Measurements from ENCODE around the gene FOXL2. TPM values are rescaled to one million over a fixed set of nuclear protein-coding genes. Genes with fewer than 3 reads are reported as not detected.

The FOXL2 gene
- total RNA-seq, 1 donor from 2014 or later: not detected

DNA sequence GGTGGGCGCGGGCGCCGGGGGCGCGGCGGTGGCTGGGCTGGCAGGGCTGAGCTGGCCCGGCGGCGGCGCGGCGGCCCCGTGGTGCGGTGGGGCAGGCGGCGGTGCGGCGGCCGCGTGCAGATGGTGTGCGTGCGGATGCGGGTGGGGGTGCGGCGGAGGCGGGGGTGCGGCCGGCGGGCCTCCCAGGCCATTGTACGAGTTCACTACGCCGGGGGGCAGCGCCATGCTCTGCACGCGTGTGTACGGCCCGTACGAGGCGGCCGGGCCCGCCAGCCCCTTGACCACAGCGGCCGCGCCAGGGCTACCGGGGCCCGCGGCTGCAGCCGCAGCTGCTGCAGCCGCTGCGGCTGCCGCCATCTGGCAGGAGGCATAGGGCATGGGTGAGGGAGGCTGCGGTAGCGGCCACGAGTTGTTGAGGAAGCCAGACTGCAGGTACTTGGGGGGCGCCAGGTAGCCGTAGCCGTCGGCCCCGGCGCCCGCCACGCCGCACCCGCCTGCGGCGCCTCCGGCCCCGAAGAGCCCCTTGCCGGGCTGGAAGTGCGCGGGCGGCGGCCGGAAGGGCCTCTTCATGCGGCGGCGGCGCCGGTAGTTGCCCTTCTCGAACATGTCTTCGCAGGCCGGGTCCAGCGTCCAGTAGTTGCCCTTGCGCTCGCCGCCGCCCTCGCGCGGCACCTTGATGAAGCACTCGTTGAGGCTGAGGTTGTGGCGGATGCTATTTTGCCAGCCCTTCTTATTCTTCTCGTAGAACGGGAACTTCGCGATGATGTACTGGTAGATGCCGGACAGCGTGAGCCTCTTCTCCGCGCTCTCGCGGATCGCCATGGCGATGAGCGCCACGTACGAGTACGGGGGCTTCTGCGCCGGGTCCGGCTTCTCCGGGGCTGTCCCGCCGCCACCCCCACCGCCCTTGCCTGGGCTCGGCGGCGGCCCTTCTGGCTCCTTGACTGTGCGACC is 951 bp downstream of the FOXL2 start:
- intact Hi-C loops (cut with micrococcal nuclease): loop anchor here (1.0 to 10.0 kb wide), 4 partner anchors 9 to 1174 kb away; no protein-coding TSS in a partner anchor

DNA sequence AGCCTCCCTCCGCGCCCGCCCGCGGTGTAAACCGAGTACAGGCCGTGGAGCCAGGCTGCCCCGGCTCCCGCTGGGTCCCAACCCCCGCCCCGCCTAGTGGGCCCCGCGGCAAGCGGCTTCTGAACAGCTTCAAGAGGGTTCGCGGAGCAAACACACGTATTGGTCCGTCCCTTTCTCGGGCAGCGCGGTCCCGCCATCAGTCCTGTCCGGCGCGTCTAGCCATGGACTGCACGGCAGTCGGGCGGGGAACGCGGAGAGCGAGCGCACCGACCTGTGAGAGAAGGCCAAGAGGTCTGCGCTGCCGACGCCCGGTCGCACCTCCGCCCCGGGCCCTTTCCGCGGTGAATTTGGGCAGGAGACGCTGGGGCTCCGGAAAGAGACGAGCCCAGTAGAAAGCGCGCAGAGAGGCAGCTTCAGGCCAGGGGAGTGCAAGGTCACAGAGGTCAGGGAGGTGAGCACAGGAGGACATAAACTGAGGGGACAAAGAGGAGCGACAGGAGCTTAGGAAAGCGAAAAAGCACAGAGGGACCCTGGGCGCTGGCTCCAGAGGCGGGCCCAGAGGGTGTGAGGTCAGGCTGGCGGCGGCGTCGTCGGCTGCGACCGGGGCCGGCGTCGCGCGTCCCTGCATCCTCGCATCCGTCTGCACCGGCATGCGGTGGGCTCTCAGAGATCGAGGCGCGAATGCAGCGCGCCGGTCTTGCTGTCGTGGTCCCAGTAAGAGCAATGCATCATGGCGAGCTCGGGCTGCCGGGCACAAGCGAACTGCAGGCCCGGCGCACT is 1.8 kb downstream of the FOXL2 start:
- intact Hi-C loops (cut with micrococcal nuclease): loop anchor here (5.0 to 10.0 kb wide), 3 partner anchors 160 to 1173 kb away; no protein-coding TSS in a partner anchor

DNA sequence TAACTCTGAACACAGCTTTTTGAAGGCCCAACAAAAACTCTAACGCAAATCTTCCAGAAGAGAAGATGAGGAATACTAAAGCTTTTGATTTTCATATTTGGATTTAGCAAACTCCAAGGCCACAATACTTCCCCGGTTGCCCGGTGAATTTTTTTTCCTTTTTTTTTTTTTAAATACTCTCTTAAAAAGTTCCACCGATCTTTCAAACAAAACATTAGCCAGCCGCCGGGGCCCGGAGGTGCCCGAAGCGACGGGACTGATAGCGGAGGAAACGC is 2.3 kb downstream of the FOXL2 start:
- intact Hi-C loops (cut with micrococcal nuclease): loop anchor here (10.0 kb wide), 2 partner anchors 160 to 260 kb away; no protein-coding TSS in a partner anchor

DNA sequence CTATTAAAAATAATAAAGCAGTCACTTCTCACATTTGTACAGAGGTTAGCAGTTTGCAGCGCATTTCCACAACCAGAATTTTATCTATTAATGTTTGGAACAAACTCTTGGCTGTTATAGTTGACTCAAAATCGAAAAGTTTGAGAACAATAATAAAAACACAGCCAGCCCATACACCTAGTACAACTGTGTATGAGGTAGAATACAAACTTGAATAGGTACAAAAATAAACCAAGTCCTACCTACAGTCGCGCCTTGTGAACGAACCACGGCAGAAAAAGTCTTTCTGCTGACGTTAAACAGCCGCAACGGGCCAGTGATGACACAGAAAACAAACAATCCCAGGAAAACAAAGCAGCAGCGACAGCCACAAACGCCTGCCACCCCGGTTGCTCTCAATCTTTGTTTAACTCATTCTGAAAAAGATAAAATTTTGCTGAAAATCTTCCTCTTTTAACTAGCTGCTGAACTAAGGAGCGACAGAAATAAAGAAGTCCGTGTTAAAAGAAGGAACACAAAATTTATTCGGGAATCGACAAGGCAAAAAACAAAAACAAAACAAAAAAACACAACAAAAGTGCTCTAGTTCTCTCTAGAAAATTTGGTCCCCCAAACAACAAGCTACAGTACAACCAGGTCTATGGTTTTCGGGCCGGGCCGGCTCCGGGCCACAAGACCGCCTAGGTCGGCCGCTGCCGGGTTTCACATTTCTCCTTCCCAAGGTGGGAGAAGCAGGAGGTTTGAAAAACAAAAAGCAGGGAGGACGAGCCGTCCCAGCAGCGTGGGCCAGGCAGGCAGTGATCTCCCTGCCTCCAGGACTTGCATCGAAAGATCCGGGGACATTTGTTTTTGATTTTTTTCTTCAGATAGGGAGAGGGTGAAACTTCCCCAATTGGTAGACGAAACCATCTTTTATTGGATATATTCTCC is 2.9 kb downstream of the FOXL2 start:
- intact Hi-C loops (cut with micrococcal nuclease): loop anchor here (10.0 kb wide), 2 partner anchors 161 to 261 kb away; no protein-coding TSS in a partner anchor

DNA sequence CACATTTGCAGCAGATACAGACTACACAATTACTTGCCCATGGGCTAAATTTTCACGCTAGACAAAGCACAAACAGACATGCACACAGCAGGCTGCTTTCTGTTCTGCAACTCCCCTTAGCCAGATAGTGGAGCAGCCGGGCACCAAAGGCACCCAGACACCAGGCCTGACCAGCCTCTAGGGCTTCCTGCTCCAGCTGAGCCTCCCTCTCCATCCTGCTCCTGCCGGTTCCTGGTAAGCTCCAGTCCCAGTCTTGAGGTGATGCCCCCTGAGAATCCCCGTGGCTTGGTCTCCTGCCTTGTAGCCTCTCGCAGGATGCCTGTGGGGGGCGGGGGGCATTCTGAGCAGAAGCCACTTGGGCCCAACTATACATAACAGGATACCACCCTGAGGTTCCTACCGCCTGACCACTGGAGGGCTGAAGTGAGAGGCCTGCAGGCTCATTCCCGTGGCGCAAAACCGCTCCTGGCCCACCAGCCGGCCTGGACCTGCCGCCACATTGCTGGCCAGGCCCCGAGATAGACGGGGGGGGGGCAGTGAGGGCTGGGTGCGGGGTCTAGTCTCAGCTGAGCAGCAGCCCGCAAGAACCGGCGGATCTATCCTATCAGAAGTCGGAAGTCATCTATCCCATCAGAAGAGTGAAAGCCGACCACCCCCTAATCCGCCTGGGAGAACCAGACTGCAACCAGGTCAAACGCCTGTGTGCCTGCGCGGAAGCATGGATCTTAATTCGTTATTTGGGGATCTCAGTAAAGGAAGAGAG is 3.9 kb downstream of the FOXL2 start:
- intact Hi-C loops (cut with micrococcal nuclease): loop anchor here (10.0 kb wide), 2 partner anchors 162 to 262 kb away; no protein-coding TSS in a partner anchor

DNA sequence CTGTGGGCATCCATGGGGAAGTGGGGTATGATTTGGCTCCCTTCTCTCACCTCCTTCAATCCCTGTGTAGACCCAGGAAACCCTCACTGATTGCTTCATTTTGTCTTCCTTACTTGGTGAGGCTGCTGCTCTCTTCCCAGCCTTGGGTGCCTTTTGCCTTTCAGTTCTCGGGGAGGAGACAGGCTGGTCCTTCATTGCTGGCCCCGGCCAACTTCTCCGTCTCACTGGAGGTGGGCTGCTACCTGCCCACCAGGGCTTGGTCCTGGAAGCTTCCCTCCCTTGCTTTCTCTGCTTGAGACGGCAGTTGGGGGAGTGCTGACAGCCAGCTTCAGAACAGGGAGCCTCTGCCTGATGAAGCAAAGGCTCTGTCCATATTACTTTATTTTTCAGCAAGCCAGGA is 4.7 kb downstream of the FOXL2 start:
- intact Hi-C loops (cut with micrococcal nuclease): loop anchor here (10.0 kb wide), 2 partner anchors 163 to 263 kb away; no protein-coding TSS in a partner anchor

DNA sequence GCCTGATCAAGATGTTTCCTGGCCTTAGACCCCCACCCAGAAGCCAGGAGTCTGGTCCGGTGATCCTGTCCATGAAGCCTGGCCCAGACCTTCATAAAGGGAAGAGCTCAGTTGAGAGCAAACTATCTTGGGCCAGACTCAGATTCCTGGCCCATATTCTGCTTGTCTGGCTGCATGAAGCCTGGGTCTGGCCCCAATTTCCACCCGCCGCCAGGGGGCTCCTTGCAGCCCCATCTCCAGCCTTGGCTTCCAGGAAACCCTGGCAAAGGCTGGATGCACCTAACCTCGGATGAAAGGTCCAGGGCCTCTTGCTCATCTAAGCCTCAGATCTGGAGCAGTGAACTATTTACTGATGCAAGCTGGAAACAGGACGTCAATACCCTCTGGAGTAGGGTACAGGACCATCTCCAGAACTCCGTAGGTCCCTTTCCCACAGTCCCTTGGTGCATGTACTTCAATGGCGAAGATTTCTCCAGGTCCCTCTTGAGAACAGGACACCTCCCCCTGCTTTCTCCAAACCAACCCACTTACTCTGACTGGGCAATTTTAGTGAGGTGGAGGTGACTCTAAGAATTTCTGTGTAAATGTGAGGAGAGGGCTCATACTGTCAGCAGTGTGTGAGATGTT is 5.6 kb downstream of the FOXL2 start:
- intact Hi-C loops (cut with micrococcal nuclease): loop anchor here (10.0 kb wide), 2 partner anchors 163 to 263 kb away; no protein-coding TSS in a partner anchor

DNA sequence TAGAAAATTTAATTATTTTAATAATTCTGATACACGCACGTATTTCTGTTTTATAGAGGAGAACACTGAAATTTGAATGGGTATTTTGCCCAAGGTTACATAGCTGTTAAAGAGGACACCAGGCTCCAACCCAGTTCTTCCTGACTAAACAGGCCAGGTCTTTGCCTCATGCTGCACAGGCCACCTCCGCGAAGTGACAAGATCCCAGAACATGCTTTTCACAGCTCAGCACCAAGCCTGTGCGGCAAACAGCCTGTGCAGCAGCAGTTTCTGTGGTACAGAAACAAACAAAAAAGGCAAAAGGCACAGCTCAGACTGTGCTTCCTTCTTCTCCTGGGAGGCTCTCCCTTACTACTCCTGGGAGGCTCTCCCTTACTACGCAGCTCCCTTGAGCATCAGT is 6.5 kb downstream of the FOXL2 start:
- intact Hi-C loops (cut with micrococcal nuclease): loop anchor here (10.0 kb wide), 2 partner anchors 164 to 264 kb away; no protein-coding TSS in a partner anchor

DNA sequence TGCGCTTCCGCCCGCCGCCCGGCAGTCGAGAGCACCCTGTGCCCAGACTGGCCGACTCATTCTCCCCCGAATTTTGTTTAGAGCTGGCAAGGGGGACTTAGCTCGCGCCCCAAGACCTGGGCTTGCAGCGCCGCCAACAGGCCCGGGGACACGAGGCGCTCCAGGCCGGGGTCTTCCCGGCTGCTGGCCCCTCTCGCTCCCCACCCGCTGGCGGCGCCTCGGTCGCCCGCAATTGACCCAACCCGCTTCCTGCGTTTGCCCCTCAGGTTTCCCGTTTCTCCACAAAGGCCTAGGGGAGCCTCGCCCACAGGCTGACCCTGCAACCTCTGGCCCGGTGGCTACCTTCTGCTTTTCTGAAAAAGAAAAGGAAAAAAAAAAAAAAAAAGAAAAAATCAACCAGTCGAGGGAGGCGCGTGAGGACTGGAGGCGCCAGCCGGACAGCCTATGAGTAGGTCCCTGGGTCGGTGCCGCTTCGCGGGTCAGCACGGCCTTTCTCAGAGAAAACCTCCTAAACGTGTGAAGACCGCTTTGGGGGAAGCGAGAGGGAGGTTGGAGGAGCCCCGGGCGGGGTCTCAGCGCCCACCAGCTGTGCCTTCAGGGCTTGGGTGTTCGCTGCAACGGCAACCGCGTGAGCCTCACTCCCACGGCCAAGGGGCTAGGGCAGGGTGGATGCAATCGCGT is 7.2 kb downstream of the FOXL2 start:
- intact Hi-C loops (cut with micrococcal nuclease): loop anchor here (5.0 to 10.0 kb wide), 3 partner anchors 165 to 767 kb away; partner anchors contain the start of gene DBR1

DNA sequence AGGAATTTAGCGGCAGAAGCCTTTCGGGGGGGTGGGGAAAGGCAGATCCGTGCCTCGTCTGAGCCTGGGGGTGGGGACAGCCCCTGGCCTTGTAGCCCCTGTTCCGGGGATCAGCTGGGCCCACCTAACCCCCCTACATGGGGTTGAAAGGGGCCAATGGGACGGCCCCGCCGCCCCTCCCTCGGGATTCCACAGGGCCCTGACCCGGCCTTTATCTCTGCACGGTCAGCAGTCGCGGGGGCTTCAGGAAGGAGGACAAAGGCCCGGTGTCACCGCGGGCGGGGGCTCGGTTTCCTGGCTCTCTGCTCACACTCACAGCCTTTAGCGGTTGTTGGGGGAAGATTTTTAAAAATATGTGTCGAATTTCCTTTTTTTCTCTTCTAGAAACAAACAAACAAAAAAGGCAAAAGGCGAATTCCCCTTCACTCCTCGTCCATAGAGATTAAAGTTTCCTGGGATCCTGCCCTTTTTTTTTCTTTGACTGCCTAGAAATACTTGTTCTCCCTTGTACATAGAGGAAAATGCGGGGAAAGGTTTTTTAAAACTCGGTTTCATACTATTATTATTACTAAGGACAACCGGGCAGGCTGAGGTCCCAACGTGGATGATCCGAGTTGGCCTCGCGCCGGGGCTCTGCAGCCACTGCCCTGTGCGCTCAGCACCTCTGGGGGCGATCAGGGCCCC is 7.9 kb downstream of the FOXL2 start:
- intact Hi-C loops (cut with micrococcal nuclease): loop anchor here (5.0 kb wide), 1 partner anchor 767 kb away; the partner anchor contains the start of gene DBR1

DNA sequence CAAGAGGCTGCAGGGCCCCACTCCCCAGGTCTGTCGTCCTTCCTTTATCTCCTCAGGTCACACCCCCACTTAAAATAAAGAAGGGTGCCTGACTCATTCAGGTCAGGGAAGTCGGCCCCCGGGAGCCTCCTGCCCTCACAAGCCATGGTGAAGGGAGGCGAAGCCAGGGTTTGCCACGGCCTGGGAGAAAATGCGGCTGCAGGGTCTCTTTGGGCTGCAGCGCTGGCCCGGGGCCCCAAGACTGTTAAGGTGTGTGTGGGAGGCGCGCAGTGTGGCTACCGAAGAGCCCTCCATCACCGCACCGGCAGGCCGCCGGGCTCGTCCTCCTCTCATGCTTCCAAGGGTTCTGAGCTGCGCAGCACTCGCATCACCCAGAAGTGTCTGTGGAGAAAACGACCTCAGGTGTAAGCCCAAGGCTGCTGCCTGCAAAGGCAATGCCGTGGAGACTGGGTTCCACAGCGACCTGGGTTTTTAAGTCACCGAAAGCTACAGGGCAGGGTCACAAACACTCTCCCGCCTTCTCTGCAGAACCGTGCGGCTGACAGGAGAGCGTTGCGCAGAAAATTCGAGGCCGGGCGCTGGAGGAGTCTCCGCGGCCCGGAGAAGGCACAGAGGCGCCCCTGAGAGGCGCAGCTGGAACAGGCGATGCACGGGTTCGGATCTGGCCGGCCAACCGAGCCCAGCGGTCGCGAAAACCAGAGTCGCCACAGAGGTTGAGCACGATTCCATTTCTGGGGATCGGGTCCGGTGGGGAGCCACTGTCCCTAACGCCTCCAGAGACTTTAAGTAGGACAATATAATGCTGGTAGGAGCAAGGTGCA is 8.7 kb downstream of the FOXL2 start:
- intact Hi-C loops (cut with micrococcal nuclease): loop anchor here (5.0 kb wide), 1 partner anchor 766 kb away; the partner anchor contains the start of gene DBR1

DNA sequence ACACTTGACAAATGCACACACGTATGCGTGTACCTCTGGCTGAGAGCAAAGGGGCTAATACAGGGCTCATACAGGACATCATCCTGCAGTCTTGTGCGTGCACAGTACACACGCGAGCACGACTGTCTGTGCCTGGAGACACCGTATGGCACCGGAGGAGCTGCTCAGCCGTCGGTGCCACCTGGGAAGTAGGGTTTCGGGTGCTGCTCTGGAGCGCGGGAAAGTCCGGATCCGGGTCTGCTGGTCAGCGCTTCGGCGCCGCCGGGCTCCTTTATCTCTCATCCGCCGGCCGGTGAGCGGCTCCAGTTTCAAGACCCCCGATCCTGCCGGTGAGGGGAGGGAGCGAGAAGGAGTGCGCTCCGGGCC is 9.3 kb downstream of the FOXL2 start:
- intact Hi-C loops (cut with micrococcal nuclease): loop anchor here (1.0 to 5.0 kb wide), 3 partner anchors 9 to 765 kb away; partner anchors contain the start of gene DBR1

DNA sequence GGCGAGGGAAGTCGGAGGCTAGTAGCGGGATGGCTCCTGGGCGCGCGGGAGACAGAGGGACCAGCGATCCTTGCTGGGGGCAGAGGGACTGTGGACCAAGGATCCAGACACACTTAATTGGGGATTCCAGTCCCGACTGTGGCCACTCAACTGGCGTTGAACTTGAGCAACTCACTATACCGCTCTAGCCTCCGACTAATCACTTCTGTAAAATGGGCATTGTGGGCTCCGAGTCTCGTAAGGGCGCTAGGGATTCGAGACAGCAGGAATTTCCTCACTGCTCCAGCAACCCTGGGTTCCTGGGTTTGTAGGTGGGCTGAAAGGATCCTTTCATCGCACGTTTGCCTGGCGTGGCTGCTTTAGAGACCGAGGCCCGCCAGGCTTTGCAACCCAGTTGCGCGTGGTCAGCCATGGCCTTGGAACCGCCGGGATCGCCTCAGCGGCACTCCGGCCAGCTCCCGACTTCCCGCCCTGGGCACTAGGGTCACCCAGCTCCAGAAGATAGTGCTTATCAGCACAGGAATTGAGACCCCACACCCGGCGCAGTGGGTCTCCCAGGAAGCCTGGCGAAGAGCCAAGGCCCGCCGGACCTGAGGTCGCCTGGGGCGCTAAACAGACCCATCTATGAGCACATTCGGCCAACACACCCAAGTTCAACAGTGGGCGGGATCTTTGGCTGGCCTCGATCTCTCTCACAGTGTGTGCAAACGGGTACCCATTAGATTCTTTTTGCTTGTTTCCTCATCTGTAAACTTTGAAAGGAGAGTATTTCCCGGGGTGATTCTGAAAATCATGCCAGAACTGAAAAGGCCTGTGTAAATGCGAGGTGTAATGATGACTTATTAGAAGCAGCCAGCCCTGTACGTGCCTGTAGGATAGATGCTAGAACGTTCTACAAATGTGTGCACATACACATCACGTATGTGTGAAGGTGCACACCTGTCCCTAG is 9.9 kb downstream of the FOXL2 start:
- intact Hi-C loops (cut with micrococcal nuclease): loop anchor here (1.0 to 5.0 kb wide), 4 partner anchors 9 to 765 kb away; partner anchors contain the start of gene DBR1

DNA sequence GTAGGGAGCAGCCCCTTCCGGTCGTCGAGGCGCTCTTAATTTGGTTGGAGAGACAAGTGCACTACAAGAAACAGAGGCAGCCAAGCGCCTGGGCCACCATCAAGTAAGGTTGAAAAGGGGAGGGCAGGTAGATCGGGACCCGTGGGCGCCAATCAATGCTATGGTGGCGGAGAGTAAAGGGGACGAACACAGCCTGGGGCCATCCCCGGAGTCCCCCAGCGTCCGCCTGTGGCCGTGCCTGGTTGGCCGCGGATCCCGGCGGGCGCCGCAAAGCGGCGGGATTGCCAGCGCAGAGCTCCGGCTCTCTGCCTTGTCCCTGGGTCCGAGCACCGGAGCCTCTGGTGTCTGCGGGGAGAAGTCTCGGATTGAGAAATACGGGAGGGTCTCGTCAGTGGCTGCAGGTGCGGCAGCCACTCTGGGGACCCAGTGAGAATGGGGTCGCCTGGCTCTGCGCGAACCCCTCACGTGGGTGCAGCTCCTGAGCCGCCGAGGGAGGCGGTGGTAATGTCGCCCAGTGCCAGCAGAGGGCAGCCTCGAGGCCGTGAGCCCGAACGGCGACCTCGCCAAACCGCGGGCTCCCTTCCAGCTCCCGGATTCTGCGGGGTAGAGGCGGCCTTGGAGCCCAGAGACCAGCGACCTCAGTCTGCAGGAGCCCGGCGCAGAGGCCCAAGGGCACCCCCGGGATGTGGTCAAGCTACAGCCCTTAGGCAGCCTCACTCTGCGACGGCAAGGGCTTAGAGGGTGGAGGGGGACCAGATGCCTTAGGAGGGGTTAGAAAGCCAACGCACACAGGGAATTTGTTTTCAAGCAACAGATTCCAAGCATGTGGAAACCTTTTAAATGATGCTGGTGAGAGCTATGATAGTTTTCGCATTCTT is 10.8 kb downstream of the FOXL2 start:
- intact Hi-C loops (cut with micrococcal nuclease): loop anchor here (1.0 to 5.0 kb wide), 3 partner anchors 15 to 764 kb away; partner anchors contain the start of gene DBR1

DNA sequence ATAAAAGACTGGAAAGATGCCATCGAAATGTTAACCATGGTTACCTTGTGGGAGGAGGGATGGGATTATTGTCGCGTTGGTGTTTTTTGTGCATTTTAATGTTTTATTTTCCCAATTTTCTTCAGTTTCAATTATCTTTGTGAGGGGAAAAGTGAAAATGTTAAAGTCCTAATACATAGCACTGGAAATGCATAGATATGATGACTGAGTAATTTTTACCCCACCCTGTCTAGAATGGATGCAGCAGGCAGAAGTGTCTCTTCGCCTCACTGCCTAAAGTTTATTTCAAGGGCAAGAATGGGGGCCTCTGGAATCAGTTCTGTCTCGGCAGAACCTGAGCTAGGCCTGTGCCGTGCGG is 11.5 kb downstream of the FOXL2 start:
- intact Hi-C loops (cut with micrococcal nuclease): loop anchor here (5.0 kb wide), 1 partner anchor 763 kb away; the partner anchor contains the start of gene DBR1
